Tibial nerve (tissue), 4 donors: ENCODE data around the gene RPL37A.

Source experiments
- EP300 ChIP-seq, 2 donors: sonication (generic); formaldehyde crosslinking; IDR thresholded peaks; one replicate each; pipeline ENCODE4 v1.6.1; 2017; ENCODE audit warnings: antibody characterized with exemption in 2 of 2, mild to moderate bottlenecking in 1 of 2
- POLR2A ChIP-seq, 2 donors: fragments of 450-650 bp; IDR thresholded peaks; one replicate each; pipeline ENCODE4 v1.6.1; 2017; ENCODE audit warnings: antibody characterized with exemption in 2 of 2, mild to moderate bottlenecking in 2 of 2, moderate library complexity in 2 of 2
- TF ChIP-seq, protein P1 (sequence below), 5 experiments: fragments of 200-600 bp in 3 of 5; fragments of 450-650 bp in 2 of 5; sonication (generic) in 3 of 5; IDR thresholded peaks; one replicate each; pipeline ENCODE4 v1.5.1; 2016 to 2019; ENCODE audit warnings: antibody characterized with exemption in 5 of 5, mild to moderate bottlenecking in 3 of 5, moderate library complexity in 2 of 5

DNA sequence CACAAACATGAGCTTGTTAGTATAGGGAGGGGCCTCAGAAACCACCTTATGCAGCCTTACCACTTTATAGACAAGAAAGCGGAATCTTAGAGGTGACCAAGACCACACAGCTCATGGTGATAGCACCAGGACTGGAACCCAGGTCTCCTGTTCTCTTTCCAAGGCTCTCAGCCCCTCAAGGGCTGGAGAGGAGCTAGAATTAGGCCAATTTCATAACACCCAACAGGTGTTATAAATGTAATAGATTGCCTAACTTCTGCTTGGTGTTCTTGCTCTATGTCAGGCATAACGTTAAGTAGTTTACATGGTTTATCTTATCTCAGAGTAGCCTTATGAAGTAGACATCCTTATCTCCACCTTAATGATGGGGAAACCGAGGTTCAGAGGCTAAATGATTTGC lies 42.9 kb downstream of the RPL37A start:
- TF ChIP-seq POLR2A (IDR thresholded peaks at IDR 0.05): no peak
- TF ChIP-seq, protein P1, sequence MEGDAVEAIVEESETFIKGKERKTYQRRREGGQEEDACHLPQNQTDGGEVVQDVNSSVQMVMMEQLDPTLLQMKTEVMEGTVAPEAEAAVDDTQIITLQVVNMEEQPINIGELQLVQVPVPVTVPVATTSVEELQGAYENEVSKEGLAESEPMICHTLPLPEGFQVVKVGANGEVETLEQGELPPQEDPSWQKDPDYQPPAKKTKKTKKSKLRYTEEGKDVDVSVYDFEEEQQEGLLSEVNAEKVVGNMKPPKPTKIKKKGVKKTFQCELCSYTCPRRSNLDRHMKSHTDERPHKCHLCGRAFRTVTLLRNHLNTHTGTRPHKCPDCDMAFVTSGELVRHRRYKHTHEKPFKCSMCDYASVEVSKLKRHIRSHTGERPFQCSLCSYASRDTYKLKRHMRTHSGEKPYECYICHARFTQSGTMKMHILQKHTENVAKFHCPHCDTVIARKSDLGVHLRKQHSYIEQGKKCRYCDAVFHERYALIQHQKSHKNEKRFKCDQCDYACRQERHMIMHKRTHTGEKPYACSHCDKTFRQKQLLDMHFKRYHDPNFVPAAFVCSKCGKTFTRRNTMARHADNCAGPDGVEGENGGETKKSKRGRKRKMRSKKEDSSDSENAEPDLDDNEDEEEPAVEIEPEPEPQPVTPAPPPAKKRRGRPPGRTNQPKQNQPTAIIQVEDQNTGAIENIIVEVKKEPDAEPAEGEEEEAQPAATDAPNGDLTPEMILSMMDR (IDR thresholded peaks at IDR 0.05): no peak
- no peak for TF ChIP-seq EP300 (IDR thresholded peaks at IDR 0.05)
